ENCODE measurements around the gene CXCL13.
A peak's percentile ranks its signal among the peaks of the same experiment; 100 is the strongest.
"Not testable (repeated sequence)": the region's sequence is repeated elsewhere in the genome, so short reads cannot be mapped to it uniquely, and the experiment has no call there.

CXCL13 gene

DNA sequence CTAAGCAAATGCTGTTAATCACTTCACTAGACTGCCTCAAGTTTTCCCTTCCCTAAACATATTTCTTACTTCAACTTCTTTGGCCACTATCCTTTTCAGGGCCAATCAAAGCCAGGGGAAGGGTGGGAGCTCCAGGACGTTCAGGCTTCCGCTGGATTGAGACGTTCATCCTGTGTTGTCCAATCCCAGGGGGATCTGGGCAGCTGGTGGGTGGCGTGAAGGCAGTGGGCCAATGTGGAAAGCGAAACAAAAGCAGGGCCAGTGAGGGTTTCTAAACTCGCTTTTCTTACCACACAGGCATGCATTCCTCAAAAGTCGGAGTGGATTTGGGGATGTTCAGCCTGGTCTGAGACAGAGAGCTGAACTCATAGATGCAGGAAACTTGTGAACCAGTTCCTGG lies 7.6 kb downstream of the CXCL13 start:
- DNase-seq, result no peak

DNA sequence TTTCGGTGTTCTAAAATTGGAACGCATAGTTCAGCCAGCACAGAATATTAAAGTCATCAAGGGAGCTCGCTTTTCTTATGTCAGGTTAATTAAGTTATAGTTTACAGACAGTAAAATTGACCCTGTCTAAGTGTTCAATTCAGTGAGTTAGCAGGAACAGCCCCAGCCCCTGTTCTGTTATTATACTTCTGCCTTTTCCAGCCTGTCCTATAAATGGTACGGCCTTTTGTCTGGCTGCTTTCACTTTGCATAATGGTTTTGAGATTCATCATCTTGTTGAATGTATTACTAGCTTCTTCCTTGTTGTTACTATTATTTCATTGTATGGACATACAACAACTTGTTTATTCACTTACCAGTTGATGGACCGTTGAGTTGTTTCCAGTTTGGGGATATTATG lies 9.5 kb downstream of the CXCL13 start:
- DNase-seq, result no peak

DNA sequence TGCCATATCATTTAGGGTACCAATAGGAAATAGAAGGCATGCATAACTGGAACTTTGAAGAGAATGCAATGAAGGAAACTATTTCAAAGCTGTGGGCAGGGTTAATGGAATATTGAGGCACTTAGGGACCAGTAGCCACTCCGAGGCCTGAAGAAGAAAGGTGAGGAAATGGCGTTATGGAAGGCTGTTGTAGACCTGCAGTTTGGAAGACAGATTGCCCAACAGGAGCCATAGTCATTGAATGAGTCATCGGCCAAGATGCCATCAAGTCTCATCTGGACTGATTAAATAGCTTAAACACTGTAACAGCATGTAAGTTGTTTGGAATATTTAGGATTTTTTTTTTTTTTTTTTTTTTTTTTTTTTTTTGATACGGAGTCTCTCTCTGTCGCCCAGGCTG lies 11.6 kb downstream of the CXCL13 start:
- no peak for DNase-seq

DNA sequence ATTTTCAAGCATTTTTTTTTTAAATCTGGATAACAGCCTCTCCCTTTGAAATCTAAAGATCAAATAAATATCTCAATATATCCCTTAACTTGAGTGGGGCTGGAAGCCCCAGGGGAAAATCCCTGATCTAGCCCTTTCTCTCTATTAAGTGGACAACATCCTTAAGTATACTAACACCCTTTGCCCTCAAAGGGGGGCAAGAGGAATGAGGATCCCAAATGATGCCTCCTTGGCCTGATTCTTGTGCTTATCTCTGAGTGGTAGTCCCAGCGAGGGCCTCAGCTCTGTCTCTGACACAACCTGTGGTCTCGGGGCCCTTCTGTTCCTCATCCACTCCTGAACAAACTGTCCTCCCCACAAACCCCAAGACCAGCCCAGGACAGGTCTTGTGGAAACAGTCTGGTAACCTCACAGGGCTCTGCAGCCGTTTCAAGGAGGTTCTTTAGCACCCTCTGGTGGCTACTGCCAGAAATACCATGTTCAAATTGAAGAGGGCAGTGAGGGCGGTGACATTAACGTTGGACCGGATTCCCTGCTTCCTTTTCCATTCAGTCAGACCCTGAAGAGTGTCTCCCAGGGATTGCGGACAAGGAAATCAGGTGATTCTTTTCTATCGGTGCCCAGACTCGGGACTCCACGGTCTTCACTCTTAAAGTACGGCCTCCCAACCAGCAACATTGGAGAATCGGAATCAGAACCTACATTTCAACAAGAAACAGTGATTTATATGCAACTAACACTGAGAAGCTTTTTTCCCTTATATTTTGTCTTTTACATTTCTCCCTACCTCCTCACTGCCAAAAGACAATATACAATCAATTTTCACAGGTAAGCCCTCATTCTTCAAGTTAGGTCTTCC lies 13.0 kb downstream of the CXCL13 start:
- peak; percentile 54 to 69 for DNase-seq

DNA sequence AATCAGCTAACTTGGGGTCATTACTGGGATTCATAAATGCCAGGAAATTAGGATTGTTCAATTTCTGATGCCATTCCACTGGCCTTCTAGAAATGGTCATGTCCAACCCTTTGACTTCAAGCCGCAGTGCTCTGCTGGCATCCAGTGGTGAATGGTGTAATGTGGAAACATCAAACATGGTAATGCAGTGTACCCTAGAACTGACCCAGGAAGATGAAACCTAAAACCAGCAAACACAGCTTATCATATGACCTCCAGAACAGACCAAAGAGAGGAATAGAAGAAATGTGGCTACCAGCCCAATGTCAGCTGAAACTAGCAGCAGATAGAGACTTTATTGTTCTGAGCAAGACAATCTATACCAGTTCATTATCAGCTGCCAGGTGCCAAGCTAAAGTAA lies 13.8 kb downstream of the CXCL13 start:
- DNase-seq, result no peak

DNA sequence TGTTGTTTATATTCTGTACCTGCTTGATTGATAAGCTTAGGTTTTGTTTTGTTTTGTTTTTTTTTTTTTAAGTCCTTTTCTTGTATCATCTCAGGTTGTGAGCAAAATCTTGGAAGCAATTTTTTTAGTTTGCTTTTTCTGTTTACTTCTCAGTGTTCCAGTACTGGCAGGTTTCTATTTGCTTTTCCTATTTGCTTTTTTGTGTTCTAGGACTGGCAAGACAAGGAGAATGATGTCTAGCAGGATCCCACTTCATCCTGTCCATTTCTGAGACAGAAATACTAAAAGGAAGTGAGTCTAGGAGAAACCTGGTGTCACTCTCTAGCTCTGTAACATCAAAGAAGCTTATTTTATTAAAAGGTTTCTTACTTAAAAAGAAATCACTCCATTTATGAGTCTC lies 15.6 kb downstream of the CXCL13 start:
- DNase-seq, result no peak

DNA sequence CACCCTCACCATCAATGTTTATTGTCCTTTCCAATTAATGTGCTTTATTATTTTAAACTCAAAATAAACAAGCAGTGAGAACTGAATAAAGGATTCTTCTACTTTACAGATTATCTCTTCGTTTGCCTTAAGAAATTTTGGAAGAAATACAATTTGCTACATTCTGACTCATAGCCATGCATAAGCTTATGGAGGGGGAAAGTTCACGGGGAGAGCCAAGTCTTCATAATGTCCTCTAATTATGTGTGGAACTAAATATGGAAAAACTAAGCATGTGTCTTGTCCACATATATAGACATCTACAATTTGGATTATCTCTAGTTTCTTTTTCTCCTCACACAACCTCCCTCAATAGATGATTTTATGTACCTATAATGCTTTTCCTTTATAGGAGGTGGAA lies 17.5 kb downstream of the CXCL13 start:
- no peak for DNase-seq

DNA sequence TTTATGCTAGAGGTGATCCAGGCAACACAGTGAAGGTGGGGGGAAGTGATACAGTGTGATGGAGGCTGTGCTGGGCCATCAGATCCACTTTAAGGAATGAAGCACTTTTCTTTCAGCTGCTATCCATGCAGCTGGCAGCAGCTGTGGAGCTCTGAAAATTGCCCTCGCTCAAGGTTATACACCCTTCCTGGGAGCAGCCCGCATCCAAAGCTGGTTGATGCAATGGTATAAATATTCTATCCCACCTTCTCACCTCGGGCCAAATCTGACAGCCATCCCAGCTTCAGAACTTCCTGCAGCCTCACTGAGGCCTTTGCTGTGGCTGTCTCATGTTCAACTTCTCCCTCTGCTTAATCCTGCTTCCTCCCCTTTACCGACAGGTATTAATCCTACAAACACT lies 18.6 kb downstream of the CXCL13 start:
- no peak for DNase-seq

DNA sequence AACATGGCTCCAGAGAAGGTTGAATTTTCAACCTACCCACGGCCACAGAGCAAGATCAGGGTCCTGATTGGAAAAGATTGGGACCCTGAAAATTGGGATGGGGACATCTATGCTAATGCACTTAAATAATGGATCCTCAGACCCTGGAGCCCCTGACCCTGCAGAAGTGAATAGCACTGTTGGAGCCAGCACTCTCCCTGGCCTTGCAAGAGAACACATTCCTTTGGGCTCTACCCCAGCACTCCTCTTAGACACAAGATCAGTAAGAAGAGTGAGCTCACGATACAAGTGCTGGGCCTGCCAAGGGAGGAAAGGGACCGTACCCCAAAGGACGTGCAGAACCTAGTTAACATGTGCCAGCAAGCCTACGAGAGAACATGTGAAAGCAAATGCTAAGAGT lies 19.9 kb downstream of the CXCL13 start:
- no peak for DNase-seq

DNA sequence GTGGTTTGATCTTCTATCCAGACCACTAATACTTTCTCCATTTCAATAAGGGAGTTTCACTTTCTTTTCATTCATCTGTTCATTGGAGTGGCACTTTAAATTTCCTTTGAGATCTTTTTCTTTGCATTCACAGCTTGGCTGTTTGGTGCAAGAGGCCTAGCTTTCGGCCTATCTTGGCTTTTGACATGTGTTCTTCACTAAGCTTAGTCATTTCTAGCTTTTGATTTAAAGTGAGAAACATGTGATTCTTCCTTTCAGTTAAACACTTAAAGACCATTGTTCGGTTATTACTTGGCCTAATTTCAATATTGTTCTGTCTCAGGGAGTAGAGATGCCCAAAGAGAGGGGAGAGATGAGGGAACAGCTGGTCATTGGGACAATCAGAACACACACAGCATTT lies 24.3 kb downstream of the CXCL13 start:
- no peak for DNase-seq

DNA sequence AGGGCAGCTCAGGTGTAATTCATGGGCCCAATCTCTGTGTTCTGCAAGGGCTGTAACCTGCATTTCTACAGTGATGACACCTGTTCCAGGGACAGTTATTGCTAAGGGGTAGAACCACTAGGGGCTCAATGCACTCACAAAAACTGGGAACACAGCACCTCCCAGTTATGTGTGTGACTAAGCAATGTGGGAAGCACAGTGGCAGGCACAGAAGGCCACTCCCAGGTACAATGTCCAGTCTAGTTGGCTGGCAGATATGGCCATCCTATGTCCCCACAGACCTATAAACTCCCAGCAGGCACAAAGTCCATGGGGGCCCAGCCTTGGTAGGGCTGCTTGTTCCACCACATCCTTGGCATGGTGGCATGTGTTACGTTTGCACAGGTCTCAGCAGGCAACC lies 25.7 kb downstream of the CXCL13 start:
- no peak for DNase-seq

DNA sequence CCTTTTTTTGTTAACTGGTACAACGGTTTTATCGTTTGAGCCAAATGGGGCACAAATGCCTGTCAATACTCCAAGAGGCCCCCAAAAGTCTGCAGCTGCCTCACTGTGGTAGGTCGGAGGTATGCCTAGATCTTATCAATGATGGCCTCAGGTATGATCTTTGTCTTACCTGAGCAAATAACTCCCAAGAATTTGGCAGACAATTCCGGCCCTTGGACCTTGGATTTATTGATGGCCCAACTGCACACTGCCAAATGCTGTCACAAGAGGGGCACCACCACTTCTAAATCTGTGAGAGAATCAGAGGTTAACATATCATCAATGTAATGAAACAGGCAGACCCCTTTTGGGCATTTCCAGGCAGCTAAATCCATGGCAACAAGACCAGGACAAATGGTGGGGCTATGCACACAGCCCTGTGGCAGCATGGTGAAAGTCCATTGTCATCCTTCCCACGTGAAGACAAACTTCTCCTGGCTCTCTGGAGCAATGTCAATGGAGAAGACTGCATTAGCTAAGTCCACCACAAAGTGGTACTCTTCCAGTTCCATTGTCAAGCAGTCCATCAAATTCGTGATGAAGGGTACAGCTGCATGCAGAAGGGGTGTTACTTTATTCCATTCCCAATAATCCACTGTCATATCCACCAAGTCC lies 28.6 kb downstream of the CXCL13 start:
- no peak for DNase-seq

DNA sequence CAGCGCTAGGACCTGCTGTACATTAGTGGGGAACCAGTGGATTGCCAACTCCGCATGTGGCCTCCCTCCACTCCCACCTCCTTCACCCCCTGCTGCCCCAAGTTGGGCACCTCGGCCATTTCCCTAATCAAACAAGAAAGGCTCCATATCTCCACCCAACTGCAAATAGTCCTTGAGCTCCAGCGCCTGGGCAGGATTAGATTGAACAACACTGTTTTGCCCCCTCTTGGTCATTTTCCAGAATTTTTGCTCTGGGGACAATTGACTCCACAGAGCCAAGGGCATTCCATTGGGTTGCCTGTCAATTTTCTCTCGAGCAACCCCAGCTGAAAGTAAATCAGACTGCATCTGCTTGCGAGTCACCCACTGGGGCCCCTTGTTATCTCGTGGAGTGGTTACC lies 29.6 kb downstream of the CXCL13 start:
- no peak for DNase-seq

DNA sequence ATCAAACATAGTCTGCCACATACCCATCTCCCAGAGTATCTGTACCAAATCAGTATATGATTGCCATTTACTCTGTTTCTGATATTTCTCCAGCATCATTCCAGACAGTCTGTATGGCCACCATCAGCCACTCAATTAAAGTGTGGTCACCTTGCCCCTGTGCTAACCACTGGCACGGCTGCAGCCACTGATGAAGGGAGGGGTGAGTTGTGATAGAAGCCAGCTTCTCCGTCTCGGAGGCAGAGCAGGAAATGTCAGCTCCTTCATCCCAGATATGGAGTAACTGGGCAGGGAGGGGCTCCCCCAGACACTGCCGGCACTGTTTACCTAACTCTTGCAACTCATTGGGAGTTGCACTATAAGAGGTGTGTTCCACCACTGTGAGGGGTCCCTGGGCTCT lies 30.3 kb downstream of the CXCL13 start:
- no peak for DNase-seq

DNA sequence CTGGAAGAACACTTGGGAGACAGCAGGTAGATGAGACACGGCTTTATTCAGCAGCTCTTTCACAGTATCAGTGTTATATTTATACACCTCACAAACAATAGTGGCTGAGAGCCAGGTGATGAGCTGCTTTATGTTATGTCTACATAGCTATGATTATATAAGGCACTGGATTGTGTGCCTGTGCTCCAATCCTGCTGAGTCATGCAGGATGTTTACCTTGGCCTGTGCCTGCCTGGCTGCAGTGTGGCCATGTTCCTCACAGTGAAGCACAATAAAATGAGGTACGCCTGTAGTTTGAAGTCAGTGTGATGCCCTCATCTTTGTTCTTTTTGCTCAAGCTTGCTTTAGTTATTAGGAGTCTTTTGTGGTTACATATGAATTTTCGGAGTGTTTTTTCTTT lies 31.3 kb downstream of the CXCL13 start:
- DNase-seq, result no peak

DNA sequence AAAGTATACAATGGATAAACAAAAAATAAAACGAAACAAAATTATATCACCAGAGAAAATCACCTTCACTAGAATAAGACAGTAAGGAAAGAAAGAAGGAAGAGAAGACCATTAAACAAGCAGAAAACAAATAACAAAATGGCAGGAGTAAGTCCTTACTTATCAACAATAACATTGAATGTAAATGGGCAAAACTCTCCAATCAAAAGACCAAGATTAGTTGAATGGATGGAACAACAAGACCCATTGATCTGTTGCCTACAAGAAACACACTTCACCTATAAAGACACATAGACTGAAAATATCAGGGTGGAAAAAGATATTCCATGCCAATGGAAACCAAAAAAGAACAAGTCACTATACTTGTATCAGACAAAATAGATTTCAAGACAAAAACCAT lies 38.4 kb downstream of the CXCL13 start:
- DNase-seq, result not testable (repeated sequence)

DNA sequence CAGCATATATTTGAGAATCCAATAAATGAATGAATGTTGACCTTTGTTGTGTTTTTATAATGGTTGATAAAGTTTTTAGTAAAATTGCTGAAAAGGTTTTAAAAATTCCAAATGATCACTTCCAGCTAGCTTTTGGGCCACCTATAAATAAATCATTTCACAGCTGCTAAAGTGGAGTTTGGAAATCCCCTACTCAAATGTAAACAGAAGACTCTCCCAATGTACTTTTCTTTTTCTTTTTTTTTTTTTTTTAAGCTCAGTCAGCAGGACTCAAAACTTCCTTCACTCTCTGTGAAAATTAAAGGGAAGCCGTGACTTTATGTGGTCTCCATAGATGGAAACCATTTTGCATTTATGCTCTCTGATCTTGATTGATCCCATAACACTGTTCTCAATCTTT lies 45.2 kb downstream of the CXCL13 start:
- no peak for DNase-seq

DNA sequence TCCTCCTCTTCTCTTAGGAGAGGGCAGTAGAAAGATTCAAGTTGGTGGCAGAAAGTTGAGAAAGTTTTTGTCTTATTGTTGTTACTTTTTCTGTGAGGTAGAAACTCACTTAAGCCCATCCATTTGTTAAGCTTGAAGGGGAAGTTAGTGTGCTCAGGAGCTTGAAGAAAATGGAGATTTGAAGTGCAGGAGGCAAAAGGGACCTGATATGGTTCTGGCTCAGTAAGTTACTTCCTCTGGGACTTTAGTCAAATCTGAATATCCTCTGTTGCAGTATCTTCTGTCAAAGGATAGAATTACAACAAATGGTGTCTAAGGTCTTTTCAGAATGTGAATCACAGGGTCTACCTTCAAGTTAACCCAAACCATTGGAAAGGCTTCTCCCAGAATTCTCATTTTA lies 46.2 kb downstream of the CXCL13 start:
- DNase-seq, result no peak

DNA sequence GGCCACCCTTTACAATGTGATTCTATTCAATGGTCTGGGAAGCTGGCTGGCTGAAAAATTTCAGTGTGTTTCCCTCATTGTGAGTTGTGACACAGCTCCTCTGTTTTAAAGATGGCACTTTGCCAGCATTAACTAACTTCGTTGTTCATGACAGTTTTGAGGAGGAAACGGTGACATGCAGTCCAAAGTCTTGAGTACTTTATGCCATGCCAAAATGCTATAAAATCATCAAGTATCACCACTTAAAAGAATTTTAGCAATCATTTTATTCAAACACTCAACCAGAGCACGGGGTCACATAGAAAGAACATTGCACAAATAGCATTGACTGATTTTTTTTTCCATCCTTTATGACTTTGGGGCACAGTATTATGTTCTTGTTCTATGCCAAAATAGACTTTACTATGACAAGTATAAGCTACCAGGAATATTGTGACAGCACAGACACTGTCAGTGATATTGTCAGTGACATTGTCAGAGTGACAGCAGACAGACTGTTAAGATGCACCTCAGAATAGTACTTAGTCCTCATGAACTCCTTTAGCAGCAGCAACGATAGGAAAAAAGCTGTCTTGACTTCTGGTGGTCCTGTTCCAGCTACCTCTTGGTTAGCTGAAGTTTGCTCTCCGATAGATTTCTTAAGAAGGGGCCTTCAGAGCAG lies 46.7 kb downstream of the CXCL13 start:
- no peak for DNase-seq

DNA sequence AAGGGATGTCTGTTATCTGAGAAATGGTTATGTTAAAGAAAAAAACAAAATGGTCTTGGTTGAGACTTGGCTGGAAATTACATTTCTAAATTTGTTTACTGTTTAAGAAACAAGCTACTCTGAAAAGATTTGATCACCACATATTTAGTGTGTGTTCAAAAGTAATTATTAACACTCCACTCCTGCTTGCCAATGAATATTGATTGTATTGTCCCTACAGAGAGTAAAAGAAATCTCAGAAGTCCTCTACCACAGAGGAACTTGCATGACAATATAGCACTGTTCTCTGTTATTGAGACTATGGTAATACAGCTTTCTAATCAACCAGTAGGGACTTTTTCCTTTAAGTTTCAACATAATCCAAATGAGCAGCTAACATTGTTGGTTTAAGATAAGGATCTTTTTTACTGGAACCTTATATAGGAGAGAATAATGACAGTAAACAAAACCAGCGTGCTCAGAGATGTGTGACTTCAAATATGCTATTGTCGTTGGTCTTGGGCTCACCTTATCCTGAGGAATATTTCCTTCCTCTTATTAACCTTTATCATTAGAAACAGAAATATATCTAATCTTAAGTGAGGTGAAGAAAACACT lies 47.6 kb downstream of the CXCL13 start:
- DNase-seq, result no peak

DNA sequence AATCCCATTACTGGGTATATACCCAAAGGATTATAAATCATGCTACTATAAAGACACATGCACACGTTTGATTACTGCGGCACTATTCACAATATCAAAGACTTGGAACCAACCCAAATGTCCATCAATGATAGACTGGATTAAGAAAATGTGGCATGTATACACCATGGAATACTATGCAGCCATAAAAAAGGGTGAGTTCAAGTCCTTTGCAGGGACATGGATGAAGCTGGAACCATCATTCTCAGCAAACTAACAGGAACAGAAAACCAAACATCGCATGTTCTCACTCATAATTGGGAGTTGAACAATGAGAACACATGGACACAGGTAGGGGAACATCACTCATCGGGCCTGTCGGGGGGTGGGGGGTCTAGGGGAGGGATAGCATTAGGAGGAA lies 54.7 kb downstream of the CXCL13 start:
- DNase-seq, result not testable (repeated sequence)

All from Kasumi-1 (cell line).